Muscle of arm (tissue), 12 donors: ENCODE measurements around the gene SLIT3. TPM values are rescaled to one million over a fixed set of nuclear protein-coding genes. Genes with fewer than 3 reads are reported as not detected.

Experiments used
- DNase-seq: peaks from one replicate; pipeline ENCODE4 v3.0.0-alpha.2; 2013
- polyA plus RNA-seq, 12 donors: library from polyadenylated mRNA; unstranded; fragments of 120-200 nt; gene quantifications; one replicate each; pipeline ENCODE4 v1.2.1, GENCODE V29; 2013; ENCODE audit not compliant: insufficient read length in 12 of 12

SLIT3 gene
- polyA plus RNA-seq, 12 donors, result 6.7 to 75.7 (median 10.9) TPM; not detected in 1

DNA sequence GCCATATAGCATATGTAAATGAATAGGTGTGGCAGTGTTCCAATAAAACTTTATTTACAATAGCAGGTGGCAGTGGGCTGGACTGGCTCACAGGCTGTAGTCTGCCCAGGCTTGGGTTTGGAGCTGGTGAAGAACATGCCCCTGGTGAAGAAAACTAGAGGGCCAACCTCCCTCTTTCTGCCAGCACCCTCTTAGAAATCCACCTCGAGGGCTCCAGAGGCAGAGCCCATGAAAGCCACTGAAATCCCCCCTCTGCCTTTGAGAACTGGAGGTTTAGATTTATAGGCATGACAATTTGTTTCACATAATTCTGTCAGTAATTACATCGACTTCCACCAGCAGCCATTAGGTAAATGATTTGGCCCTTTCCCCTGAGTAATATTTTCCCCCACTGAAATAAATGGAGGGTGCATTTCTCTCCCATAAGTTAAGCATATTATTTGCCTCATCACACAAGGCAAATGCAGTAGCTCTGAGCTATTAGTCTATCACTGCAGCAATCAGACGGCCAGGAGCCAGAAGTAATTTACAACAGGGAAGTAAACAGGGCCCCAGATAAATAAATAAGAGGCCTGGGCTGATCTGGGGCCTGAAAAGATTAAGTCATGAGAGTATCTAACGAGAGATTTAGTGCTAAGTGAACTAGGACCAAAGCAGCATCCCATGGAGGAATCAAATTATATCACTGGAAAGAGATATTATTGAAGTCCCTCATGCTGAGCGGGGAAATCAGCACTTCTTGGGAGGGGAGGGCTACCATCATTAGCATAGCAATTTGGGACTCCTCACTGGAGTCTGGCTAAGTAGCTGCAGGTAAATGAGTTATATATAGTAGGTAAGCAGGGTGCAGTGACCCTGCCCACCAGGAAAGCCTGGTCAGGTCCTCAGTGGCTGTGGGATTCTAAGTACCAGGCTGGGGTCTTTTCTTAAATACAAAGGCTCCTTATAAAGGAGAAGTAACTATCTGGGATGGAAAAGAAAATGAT is 123.9 kb downstream of the SLIT3 start:
- no peak for DNase-seq

- DNase-seq, result no peak
These were observed 125.2 kb downstream of the SLIT3 start for GRCh38 chr5:169175733-169176132.

GRCh38 chr5:169174923-169175322 is 126.0 kb downstream of the SLIT3 start:
- no peak for DNase-seq

- no peak for DNase-seq
These were observed 127.6 kb downstream of the SLIT3 start for GRCh38 chr5:169173372-169173771.

- no peak for DNase-seq
These were observed 129.4 kb downstream of the SLIT3 start for GRCh38 chr5:169171515-169171914.

DNA sequence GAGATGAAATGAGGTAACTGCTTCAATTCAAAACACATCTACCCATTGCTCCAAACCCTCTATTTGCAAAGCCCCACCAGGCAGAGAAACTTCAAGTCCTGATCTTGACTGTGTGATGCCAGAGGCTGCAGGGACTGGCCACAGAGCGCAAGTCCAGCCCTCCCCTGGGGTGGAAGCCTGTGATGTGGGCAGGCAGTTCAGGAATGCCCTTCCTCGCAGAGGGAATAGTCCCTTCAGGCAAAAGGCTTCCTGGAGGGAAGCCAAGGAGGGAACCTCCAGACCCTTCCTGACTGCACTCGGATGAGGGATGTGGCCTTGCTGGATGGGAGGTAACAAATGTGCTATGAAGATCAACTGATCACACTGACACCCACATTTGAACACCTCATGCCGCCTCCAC is 131.2 kb downstream of the SLIT3 start:
- no peak for DNase-seq

- no peak for DNase-seq
These were observed 132.7 kb downstream of the SLIT3 start for GRCh38 chr5:169168280-169168679.

DNA sequence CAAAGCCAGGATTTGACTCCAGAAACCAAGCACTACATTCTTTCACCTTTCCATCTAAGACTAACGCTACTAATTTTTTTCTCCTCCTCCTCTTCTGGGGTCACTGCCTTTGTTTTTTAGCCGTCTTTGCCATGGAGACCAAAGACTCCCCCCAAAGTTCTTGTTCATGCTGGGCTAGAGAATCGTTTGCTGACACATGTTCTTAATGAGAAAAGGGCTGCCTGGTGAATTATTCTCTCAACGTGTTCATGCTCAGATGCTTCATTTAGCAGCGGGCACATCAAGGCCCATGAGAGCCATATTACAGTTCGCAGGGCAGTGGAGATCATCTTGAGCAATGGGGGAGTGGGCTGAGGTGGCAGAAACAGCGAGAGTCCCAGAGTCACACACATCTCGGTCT is 134.9 kb downstream of the SLIT3 start:
- no peak for DNase-seq

DNA sequence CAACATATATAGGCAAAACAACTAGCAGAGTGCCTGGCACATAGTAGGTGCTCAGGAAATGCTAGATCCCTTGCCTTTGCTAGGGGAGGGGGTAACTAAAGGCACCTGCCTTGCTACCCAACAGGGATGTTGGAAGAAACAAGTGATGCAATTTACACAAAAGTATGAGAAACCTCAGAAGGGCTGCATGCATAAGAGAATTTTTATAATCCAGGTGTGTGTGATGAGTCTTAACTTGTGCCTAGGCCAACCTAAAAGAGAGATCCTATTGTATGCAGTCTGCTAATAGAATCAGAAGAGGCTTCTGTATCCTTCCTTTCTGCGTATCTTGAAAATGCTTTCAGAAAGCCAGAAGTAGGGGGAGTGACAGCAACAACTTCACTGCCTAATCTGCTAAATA is 135.9 kb downstream of the SLIT3 start:
- DNase-seq, result no peak

DNA sequence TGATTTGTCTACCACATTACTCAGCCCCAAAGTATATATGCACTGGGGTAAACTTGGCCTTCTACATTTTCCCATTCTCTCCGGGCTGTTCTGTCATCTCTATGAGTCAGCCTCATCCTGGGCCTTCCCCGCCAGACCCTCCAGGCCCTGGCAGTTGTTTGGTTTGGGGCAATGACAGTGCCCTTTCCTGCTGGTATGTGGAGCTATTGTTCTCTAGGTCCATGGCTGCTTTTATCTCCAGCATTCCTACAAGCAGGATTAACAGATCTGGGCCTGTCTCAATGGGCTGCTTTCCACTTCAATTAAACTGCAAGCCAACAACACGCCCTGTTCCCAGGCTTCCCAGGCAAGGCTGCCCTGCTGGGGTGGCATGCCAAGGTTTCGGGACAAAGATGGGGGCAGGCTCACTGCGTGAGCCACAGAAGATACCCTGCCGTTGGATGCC is 136.4 kb downstream of the SLIT3 start:
- no peak for DNase-seq

- no peak for DNase-seq
These were observed 138.5 kb downstream of the SLIT3 start for GRCh38 chr5:169162407-169162806.

DNA sequence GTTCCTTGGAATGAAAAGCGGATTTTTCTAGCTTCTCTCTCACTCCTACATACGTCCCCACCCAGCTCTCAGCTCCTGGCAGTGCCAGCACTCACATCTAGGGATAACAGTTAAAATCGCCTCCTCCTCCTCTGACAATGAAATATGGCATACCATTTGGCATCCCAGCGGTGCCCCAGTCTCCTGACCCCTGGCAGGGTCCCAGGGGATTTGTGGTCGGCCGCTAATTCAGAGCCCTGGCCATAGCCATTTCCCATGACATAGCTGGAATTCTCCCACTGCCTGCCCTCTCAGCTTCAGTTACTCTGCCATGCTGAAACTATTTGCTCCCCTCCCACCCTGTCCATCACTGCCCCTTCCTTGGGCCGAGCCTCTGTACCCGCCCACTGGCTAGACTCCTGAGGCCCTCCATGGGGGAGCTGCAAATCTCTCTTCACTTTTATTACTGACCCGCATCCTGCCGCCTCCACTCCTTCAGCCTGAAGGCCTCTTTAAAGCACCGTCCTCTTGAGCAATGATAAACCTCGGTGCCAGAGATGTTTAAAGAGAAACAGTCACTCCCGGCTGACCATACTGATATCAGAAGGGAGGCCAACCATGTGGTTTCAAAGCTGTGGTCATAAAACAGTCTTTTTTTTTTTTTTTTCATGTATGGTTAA is 139.8 kb downstream of the SLIT3 start:
- no peak for DNase-seq

DNA sequence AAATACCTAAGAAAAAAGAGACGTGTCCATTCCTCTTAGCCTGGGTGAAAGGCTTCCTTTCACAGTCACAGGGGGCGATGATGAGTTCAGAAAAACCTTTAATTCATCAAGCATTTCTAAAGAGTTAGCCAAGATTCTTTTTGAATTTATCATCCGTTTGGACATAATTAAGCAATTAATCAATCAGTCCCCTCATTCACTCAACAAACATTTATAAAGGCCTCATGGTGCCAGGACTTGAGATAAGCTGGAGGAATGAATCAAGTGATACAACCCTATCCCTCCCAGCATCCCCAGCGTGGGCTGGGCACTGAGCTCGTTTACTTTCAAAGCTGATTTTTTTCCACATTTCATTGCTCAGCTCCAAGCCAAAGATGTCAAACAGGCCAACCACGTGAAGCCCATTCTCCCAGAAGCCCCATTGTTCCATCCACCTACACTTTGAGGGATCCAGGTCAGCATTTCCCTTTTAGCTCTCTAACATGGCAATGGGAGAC is 140.5 kb downstream of the SLIT3 start:
- no peak for DNase-seq

GRCh38 chr5:169158764-169159163 is 142.2 kb downstream of the SLIT3 start:
- DNase-seq, result no peak

DNA sequence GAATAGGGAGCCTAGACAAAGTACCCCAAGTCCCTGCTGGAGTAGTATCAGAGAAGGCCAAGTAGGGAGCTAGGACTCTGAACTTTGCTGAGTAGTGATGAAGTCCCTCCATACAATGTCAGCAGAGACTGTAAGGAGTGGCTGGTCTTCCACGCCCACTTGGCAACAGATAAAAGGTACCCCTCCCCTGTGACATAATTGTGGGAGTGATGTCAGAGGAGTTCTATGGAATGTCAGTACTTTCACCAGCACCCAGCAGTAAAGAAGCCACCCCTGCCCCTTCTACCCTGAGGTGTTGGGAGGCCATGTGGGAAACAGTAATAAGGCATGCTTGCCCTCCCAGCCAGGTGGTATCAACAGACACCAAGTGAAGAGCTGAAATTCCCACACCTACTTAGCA is 143.9 kb downstream of the SLIT3 start:
- no peak for DNase-seq

DNA sequence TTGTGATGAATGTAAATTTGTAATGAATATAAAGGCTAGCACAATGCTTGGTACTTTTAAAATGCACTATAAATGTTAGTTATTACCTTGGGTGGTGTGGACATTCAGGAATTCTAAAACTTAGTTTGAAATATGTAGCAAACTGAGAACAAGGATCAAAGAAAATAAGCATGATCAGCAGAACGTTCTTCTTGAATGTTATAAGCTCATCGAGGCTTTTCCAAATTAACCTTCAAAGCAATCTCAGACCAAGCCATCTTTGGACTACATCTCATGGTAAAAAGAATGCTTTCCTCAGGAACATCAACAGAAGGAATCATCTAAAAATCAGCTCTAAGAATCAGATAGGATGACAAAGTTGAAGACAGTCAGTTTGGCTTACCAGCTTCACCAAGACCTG is 146.3 kb downstream of the SLIT3 start:
- DNase-seq, result no peak

DNA sequence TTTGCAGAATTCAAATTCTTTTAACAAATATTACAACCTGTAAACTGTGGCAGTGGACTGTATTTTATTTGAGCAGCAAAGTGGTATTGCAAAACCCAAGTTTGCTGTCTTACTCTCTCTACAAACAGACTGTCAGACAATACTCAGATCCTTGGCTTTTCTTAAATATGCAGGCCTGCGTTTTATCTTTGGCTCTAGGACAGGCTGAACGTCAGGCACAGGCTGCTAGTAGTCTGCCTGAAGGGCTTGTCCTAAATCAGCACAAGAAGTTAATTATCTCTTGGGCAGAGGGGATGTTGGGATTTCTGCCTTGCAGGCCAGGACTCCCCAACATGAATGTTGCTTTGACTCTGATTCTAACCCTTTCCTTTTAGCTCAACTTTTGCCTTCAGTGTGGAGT is 147.5 kb downstream of the SLIT3 start:
- DNase-seq, result no peak

DNA sequence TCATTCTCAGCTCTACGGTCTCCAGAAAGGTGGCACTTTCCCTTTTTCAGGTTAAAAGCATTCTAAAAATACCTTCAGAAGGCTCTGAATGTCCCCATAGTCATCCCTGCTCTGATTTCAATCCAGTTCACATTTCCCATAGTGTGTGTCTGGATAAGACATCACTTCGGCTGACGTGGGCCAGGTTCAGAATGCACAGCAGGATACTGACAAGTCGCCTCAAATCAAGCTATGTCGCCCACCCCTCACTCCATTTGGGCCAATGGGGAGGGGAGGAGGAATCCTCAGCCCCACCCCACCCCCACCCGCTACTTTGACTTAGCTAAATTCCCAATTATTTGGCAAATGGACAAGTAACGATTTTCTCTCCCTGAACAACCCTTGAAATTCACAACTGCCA is 148.0 kb downstream of the SLIT3 start:
- no peak for DNase-seq

GRCh38 chr5:169152453-169152852 is 148.5 kb downstream of the SLIT3 start:
- no peak for DNase-seq

- no peak for DNase-seq
These were observed 149.7 kb downstream of the SLIT3 start for GRCh38 chr5:169151051-169151805.

DNA sequence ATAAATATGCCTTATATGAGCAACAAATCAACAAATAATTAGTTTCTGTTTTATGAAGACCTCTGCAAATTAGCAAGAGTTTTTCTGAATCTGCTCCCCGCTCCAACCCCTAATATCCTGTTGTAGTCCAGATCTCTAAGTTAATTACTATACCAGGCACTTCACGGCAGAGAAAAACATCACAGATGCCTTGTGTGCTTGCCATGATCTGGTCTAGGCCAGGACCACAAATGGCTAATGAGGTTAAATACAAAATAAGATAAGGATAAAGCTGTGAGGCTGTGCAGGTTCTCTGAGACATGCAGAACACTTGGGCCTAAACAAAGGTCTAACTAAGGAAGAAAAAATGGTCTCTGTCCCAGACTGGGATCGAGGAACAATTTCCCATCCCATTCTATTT is 150.8 kb downstream of the SLIT3 start:
- no peak for DNase-seq

- no peak for DNase-seq
These were observed 151.6 kb downstream of the SLIT3 start for GRCh38 chr5:169149317-169149716.
